ENCODE data around the gene HLA-A. TPM values are rescaled to one million over a fixed set of nuclear protein-coding genes. Genes with fewer than 3 reads are reported as not detected.
"Not testable (repeated sequence)": the region's sequence is repeated elsewhere in the genome, so short reads cannot be mapped to it uniquely, and the experiment has no call there.

The HLA-A gene
- total RNA-seq, 1 donor = 268 TPM

DNA sequence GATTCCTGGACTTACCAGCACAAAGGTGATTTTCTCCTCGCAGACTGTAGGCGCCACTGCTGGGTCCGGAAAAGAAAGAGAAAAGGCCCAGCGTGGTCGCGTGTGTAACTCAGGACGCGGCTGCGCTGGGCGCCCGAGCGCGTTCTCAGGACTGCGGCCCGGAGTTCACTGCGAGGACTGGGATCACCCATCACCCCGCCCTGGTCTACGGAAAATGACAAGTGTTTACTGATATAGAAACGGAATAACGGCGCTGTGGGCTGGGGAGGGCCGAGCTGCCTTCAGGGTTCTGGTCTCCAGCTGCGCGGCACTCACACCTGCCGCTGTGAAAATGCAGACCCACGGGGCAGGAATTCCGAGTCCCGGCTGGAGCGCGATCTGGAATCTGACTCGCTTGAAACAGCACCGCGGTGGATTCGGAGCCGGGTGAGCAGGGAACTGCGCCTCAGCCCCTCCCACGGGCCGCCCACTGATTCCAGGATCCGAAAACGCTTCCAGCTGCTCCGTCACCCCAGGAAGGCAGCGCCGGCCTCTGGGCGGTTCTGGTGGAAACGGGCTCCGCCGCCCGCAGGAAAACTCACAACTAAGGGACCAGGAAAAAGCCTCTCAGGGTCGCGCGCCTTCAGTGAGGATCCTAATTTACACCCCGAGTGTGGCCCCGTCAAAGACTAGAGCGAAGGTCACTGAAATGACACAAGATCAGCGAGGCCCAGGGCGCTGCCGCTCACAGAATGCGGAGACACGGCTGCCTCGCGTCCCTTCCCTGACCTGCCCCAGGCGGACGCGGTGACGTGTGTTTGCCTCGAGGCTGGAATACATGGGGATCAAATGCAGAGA is 34.5 kb downstream of the HLA-A start:
- Histone ChIP-seq H3K4me2 (ENCODE audit: insufficient read depth, low read length) (peak overlapping the region; percentile 89), H3K36me3 (ENCODE audit: insufficient read depth, low read length) (no peaks in the 10 kb centered on the region), H3K4me1 (ENCODE audit: insufficient read depth, low read length) (peaks cover 10% of the 10 kb centered on the region), H3K79me2 (ENCODE audit: insufficient read depth, low read length) (no peaks in the 10 kb centered on the region), H2AFZ (ENCODE audit: low read length) (peak overlapping the region; percentile 97), H3K4me3 (ENCODE audit: insufficient read depth, low read length) (peak overlapping the region; percentile 77), H3K27ac (ENCODE audit: low read depth, low read length) (peak overlapping the region; percentile 65), H4K20me1 (ENCODE audit: insufficient read depth, low read length) (no peaks in the 10 kb centered on the region), H3K27me3 (ENCODE audit: insufficient read depth, low read length) (peaks cover 22% of the 10 kb centered on the region), H3K9me3 (ENCODE audit: low read depth, low read length) (no peaks in the 10 kb centered on the region)
- peak; percentile 94 for DNase-seq (ENCODE audit: insufficient read length, low spot score, missing footprints)
- TF ChIP-seq, protein P1, sequence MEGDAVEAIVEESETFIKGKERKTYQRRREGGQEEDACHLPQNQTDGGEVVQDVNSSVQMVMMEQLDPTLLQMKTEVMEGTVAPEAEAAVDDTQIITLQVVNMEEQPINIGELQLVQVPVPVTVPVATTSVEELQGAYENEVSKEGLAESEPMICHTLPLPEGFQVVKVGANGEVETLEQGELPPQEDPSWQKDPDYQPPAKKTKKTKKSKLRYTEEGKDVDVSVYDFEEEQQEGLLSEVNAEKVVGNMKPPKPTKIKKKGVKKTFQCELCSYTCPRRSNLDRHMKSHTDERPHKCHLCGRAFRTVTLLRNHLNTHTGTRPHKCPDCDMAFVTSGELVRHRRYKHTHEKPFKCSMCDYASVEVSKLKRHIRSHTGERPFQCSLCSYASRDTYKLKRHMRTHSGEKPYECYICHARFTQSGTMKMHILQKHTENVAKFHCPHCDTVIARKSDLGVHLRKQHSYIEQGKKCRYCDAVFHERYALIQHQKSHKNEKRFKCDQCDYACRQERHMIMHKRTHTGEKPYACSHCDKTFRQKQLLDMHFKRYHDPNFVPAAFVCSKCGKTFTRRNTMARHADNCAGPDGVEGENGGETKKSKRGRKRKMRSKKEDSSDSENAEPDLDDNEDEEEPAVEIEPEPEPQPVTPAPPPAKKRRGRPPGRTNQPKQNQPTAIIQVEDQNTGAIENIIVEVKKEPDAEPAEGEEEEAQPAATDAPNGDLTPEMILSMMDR (IDR thresholded peaks at IDR 0.05; ENCODE audit: extremely low read depth, low read depth, low read length) = no peak

DNA sequence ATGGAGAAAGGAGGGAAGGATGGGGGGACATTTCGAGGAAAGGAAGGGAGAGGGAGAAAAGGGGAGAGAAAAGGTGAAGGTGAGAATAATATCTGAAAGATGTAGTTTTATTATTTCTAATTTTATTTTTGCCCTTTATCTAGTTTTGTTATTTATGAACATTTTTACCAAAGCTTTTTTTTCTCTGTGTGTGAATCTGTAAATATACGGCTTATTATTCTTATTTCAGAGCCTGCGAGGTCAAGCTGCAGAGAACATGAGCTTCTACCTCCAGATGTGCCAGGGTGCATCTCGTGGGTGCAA is 35.0 kb downstream of the HLA-A start:
- H3K9me3 ChIP-seq (ENCODE audit: low read depth, low read length) = no peaks in the 10 kb centered on the region
- peaks cover 10% of the 10 kb centered on the region for H3K4me1 ChIP-seq (ENCODE audit: insufficient read depth, low read length)
- H3K27me3 ChIP-seq (ENCODE audit: insufficient read depth, low read length) = peaks cover 24% of the 10 kb centered on the region
- H2AFZ ChIP-seq (ENCODE audit: low read length) = peak overlapping the region; percentile 97
- H3K4me3 ChIP-seq (ENCODE audit: insufficient read depth, low read length) = peak overlapping the region; percentile 77
- peak overlapping the region; percentile 65 for H3K27ac ChIP-seq (ENCODE audit: low read depth, low read length)
- H3K79me2 ChIP-seq (ENCODE audit: insufficient read depth, low read length) = no peaks in the 10 kb centered on the region
- no peaks in the 10 kb centered on the region for H4K20me1 ChIP-seq (ENCODE audit: insufficient read depth, low read length)
- no peaks in the 10 kb centered on the region for H3K36me3 ChIP-seq (ENCODE audit: insufficient read depth, low read length)
- TF ChIP-seq, protein P1 (IDR thresholded peaks at IDR 0.05; ENCODE audit: extremely low read depth, low read depth, low read length) = no peak
- peak overlapping the region; percentile 89 for H3K4me2 ChIP-seq (ENCODE audit: insufficient read depth, low read length)
- no peak for DNase-seq (ENCODE audit: insufficient read length, low spot score, missing footprints)

DNA sequence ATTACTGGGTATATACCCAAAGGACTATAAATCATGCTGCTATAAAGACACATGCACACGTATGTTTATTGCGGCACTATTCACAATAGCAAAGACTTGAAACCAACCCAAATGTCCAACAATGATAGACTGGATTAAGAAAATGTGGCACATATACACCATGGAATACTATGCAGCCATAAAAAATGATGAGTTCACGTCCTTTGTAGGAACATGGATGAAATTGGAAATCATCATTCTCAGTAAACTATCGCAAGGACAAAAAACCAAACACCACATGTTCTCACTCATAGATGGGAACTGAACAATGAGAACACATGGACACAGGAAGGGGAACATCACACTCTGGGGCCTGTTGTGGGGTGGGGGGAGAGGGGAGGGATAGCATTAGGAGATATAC is 37.7 kb downstream of the HLA-A start:
- not testable (repeated sequence) for H3K79me2 ChIP-seq (ENCODE audit: insufficient read depth, low read length); H3K27ac ChIP-seq (ENCODE audit: low read depth, low read length); H3K4me1 ChIP-seq (ENCODE audit: insufficient read depth, low read length); H3K36me3 ChIP-seq (ENCODE audit: insufficient read depth, low read length); H3K9me3 ChIP-seq (ENCODE audit: low read depth, low read length); H2AFZ ChIP-seq (ENCODE audit: low read length); H3K4me2 ChIP-seq (ENCODE audit: insufficient read depth, low read length); DNase-seq (ENCODE audit: insufficient read length, low spot score, missing footprints); H3K4me3 ChIP-seq (ENCODE audit: insufficient read depth, low read length); H4K20me1 ChIP-seq (ENCODE audit: insufficient read depth, low read length)
- H3K27me3 ChIP-seq (ENCODE audit: insufficient read depth, low read length) = peaks cover 15% of the 10 kb centered on the region

DNA sequence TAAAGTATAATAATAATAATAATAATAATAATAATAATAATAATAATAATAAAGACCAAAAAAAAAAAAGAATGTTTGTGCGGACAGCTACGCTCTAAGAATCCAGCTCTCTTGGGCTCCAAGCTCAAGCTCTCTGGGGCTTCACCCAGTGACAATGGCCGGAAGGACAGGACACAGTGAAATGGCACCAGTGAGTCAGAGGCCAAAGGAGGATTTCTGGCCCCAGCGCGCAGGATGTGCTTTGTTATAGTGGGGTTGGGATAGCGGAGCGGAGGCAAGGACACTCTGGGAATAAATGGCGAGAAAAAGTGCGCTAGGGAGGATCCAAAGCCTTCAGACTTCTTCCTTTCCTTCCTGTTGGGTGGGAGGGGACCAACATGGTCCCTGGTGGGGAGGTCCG is 38.2 kb downstream of the HLA-A start:
- Histone ChIP-seq H4K20me1 (ENCODE audit: insufficient read depth, low read length) (no peaks in the 10 kb centered on the region), H3K27ac (ENCODE audit: low read depth, low read length) (no peak overlapping the region), H3K4me1 (ENCODE audit: insufficient read depth, low read length) (peaks cover 10% of the 10 kb centered on the region), H2AFZ (ENCODE audit: low read length) (no peak overlapping the region), H3K27me3 (ENCODE audit: insufficient read depth, low read length) (peaks cover 10% of the 10 kb centered on the region), H3K36me3 (ENCODE audit: insufficient read depth, low read length) (no peaks in the 10 kb centered on the region), H3K79me2 (ENCODE audit: insufficient read depth, low read length) (no peaks in the 10 kb centered on the region), H3K4me2 (ENCODE audit: insufficient read depth, low read length) (no peak overlapping the region), H3K4me3 (ENCODE audit: insufficient read depth, low read length) (no peak overlapping the region), H3K9me3 (ENCODE audit: low read depth, low read length) (no peaks in the 10 kb centered on the region)
- TF ChIP-seq, protein P1 (IDR thresholded peaks at IDR 0.05; ENCODE audit: extremely low read depth, low read depth, low read length) = no peak
- DNase-seq (ENCODE audit: insufficient read length, low spot score, missing footprints) = no peak
